NCI-H526 (cell line): Measurements from ENCODE around the gene ADRA2B.
"Not testable (repeated sequence)": the region's sequence is repeated elsewhere in the genome, so short reads cannot be mapped to it uniquely, and the experiment has no call there.

Experiments
- DNase-seq, 2 experiments: peaks; one replicate each; lab custom pipeline; 2025; lab: John Stamatoyannopoulos, UW

Gene ADRA2B

GRCh38 chr2:96069878-96070277 is 46.5 kb downstream of the ADRA2B start:
- DNase-seq, result not testable (repeated sequence)

- not testable (repeated sequence) for DNase-seq
Observed at GRCh38 chr2:96067902-96068581, 48.3 kb downstream of the ADRA2B start.

- DNase-seq, result not testable (repeated sequence)
Observed at GRCh38 chr2:96067098-96067660, 49.2 kb downstream of the ADRA2B start.

- not testable (repeated sequence) for DNase-seq
Observed at GRCh38 chr2:96066511-96066910, 49.9 kb downstream of the ADRA2B start.

GRCh38 chr2:96065954-96066353 is 50.4 kb downstream of the ADRA2B start:
- DNase-seq, result not testable (repeated sequence)

GRCh38 chr2:96065381-96065930 is 50.9 kb downstream of the ADRA2B start:
- DNase-seq, result no peak

- not testable (repeated sequence) for DNase-seq
Observed at GRCh38 chr2:96064760-96065159, 51.6 kb downstream of the ADRA2B start.

- DNase-seq, result not testable (repeated sequence)
Observed at GRCh38 chr2:96064047-96064675, 52.2 kb downstream of the ADRA2B start.

- DNase-seq, result not testable (repeated sequence)
Observed at GRCh38 chr2:96063116-96063899, 53.1 kb downstream of the ADRA2B start.
